OCI-LY7 (cell line): ENCODE measurements around the gene MPV17L.

ENCODE experiments used
- EZH2phosphoT487 ChIP-seq: fragments of 200-600 bp; sonication (generic); IDR thresholded peaks from 2 replicates; pipeline ENCODE4 v1.6.1; 2018; ENCODE audit warnings: low read depth, borderline replicate concordance, mild to moderate bottlenecking, mixed run types, antibody characterized with exemption, low read length, moderate library complexity, mixed read lengths
- TF ChIP-seq, protein P1 (sequence below): fragments of 200-600 bp; sonication (generic); conservative IDR thresholded peaks from 2 replicates; pipeline ENCODE4 v1.5.1; 2014; ENCODE audit warnings: mild to moderate bottlenecking, antibody characterized with exemption, low read length, moderate library complexity, mixed read lengths

DNA sequence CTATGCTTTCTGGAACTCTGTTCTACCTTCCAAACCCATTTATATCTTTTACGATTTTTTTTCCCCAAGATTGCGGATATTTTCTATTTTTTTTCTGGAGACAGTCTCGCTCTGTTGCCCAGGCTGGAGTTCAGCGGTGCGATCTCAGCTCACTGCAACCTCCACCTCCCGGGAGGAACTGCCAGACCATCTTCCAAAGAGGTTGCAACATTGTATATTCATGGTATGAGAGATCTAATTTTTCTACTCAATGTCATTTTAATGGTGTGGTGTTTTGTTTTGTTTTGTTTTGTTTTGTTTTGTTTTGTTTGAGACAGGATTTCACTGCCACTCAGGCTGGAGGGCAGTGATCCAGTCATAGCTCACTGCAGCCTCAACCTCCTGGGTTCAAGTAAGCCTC, 30.3 kb downstream of the MPV17L start:
- TF ChIP-seq, protein P1, sequence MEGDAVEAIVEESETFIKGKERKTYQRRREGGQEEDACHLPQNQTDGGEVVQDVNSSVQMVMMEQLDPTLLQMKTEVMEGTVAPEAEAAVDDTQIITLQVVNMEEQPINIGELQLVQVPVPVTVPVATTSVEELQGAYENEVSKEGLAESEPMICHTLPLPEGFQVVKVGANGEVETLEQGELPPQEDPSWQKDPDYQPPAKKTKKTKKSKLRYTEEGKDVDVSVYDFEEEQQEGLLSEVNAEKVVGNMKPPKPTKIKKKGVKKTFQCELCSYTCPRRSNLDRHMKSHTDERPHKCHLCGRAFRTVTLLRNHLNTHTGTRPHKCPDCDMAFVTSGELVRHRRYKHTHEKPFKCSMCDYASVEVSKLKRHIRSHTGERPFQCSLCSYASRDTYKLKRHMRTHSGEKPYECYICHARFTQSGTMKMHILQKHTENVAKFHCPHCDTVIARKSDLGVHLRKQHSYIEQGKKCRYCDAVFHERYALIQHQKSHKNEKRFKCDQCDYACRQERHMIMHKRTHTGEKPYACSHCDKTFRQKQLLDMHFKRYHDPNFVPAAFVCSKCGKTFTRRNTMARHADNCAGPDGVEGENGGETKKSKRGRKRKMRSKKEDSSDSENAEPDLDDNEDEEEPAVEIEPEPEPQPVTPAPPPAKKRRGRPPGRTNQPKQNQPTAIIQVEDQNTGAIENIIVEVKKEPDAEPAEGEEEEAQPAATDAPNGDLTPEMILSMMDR = no peak
- no peak for TF ChIP-seq EZH2phosphoT487
